Colonic mucosa (tissue), 4 donors: ENCODE measurements around the gene GATC. TPM values are rescaled to one million over a fixed set of nuclear protein-coding genes. Genes with fewer than 3 reads are reported as not detected.

Experiments used
- DNase-seq: peaks from one replicate; pipeline ENCODE4 v3.0.0-alpha.2; 2020
- H3K27ac ChIP-seq: fragments of 200-600 bp; one replicate; pipeline ENCODE4 v1.8.0; 2021
- H3K27me3 ChIP-seq: fragments of 200-600 bp; one replicate; pipeline ENCODE4 v1.8.0; 2021
- H3K36me3 ChIP-seq: fragments of 200-600 bp; one replicate; pipeline ENCODE4 v1.8.0; 2021
- H3K4me1 ChIP-seq: fragments of 200-600 bp; one replicate; pipeline ENCODE4 v1.8.0; 2021; ENCODE audit warnings: mild to moderate bottlenecking
- H3K4me3 ChIP-seq: fragments of 200-600 bp; one replicate; pipeline ENCODE4 v1.8.0; 2021
- H3K9ac ChIP-seq, 2 donors: one replicate each; pipeline ENCODE4 v1.7.0; 2013; ENCODE audit warnings: control low read depth in 2 of 2, low read depth in 2 of 2, low read length in 2 of 2
- H3K9me3 ChIP-seq: fragments of 200-600 bp; one replicate; pipeline ENCODE4 v1.8.0; 2021
- intact Hi-C: fragments of 100-400 bp; cut with DNase I; formaldehyde crosslinking; loops from one replicate; pipeline ENCODE4 v1.14.1; 2022
- total RNA-seq, 2 donors: library from RNA; stranded (reverse); fragmentation: NEBNext Ultra II Directional in 1 of 2; extraction: Animal tissue kit (Norgen Biotek cat#: 25700) in 1 of 2; gene quantifications; one replicate each; pipeline ENCODE4 v1.2.1, GENCODE V29; 2021
- TF ChIP-seq, protein P1 (sequence below): fragments of 200-600 bp; IDR thresholded peaks from one replicate; pipeline ENCODE4 v1.8.0; 2022; ENCODE audit warnings: antibody characterized with exemption, mild to moderate bottlenecking
- donor health status: healthy.
- donor health status: DM: no; HTN: no; CAD: no.
- donor health status: DM: no; HTN: no; CAD: no.

GATC gene
- total RNA-seq, 2 donors from 2014 or later, result 34.1 to 43.3 TPM

GRCh38 chr12:120473807-120474615 is 27.8 kb downstream of the GATC start:
- Histone ChIP-seq H3K27me3 (no peaks in the 10 kb centered on the region), H3K9me3 (no peaks in the 10 kb centered on the region), H3K27ac (no peak overlapping the region), H3K9ac (no peak overlapping the region), H3K36me3 (no peaks in the 10 kb centered on the region), H3K4me3 (no peak overlapping the region), H3K4me1 (peaks cover 3% of the 10 kb centered on the region)
- no peak for DNase-seq
- intact Hi-C loops, result no loop called here
- TF ChIP-seq, protein P1, sequence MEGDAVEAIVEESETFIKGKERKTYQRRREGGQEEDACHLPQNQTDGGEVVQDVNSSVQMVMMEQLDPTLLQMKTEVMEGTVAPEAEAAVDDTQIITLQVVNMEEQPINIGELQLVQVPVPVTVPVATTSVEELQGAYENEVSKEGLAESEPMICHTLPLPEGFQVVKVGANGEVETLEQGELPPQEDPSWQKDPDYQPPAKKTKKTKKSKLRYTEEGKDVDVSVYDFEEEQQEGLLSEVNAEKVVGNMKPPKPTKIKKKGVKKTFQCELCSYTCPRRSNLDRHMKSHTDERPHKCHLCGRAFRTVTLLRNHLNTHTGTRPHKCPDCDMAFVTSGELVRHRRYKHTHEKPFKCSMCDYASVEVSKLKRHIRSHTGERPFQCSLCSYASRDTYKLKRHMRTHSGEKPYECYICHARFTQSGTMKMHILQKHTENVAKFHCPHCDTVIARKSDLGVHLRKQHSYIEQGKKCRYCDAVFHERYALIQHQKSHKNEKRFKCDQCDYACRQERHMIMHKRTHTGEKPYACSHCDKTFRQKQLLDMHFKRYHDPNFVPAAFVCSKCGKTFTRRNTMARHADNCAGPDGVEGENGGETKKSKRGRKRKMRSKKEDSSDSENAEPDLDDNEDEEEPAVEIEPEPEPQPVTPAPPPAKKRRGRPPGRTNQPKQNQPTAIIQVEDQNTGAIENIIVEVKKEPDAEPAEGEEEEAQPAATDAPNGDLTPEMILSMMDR, result no peak

DNA sequence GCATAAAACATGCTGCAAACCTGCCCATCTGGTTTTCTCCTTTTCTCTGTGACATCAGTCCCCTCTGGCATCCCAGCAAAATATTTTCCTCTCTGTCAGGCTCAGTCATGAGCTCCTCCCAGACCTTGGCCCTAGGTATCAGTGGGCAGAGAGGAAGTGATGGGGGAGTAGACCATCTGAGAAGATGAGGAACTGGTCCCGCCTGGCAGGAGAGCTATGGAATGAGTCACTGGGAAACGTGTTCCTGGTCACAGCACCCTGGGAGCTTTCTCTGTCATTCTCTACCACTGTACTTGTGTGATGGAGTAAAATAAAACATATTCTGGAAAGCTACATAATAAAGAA is 28.3 kb downstream of the GATC start:
- no peak overlapping the region for H3K9ac ChIP-seq
- no peaks in the 10 kb centered on the region for H3K36me3 ChIP-seq
- H3K27ac ChIP-seq, result no peak overlapping the region
- peak; percentile 38 for DNase-seq
- TF ChIP-seq, protein P1, result no peak
- H3K4me3 ChIP-seq, result no peak overlapping the region
- no peaks in the 10 kb centered on the region for H3K27me3 ChIP-seq
- H3K9me3 ChIP-seq, result no peaks in the 10 kb centered on the region
- H3K4me1 ChIP-seq, result peaks cover 3% of the 10 kb centered on the region
- intact Hi-C loops, result no loop called here

DNA sequence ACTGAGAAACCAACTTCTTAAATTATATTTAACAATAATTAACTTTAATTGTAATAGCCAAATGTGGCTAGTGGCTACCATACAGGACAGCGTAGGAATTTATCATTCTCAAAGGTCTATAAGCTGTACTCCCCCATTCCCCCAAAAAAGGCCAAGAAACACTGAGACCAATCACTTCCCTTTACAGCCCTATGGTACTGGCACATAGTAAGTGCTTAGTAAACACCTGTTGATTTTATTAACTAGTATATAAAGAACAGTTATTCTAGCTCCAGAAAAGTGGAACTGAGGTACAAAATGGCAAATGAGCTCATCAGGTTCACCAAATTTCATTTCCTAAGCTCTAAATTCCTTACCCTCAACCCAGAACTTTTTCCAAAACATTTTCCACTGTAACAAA is 29.4 kb downstream of the GATC start:
- Histone ChIP-seq H3K27ac (no peak overlapping the region), H3K27me3 (no peaks in the 10 kb centered on the region), H3K9me3 (no peaks in the 10 kb centered on the region), H3K4me3 (no peak overlapping the region), H3K36me3 (no peaks in the 10 kb centered on the region), H3K9ac (no peak overlapping the region), H3K4me1 (no peaks in the 10 kb centered on the region)
- no peak for DNase-seq
- intact Hi-C loops, result no loop called here
- TF ChIP-seq, protein P1, result no peak

DNA sequence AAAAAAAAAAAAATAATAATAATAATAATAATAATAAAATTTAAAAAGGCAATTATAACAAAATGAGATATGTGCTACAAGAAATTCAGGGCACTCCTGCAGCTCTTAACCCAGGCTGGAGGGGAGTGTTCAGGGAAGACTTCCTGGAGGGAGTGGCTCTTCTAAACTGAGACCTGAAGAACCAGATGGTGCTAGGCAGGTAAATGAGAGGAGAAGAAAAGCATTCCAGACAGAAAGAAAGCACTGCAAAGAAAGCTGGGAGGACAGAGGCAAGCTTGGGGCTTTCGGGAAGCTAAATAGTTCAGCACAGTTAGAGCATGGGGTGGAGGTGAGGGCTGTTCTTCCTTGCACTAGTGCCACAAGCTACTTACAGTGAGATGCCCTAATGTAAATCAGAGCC is 33.2 kb downstream of the GATC start:
- no peak overlapping the region for H3K4me3 ChIP-seq
- peak; percentile 42 for DNase-seq
- H3K4me1 ChIP-seq, result no peaks in the 10 kb centered on the region
- H3K9ac ChIP-seq, result peak overlapping the region in 1 of 2 donors; percentile 3
- TF ChIP-seq, protein P1, result no peak
- intact Hi-C loops, result no loop called here
- H3K36me3 ChIP-seq, result no peaks in the 10 kb centered on the region
- H3K9me3 ChIP-seq, result no peaks in the 10 kb centered on the region
- H3K27me3 ChIP-seq, result no peaks in the 10 kb centered on the region
- no peak overlapping the region for H3K27ac ChIP-seq

- Histone ChIP-seq H3K9ac (no peak overlapping the region), H3K36me3 (no peaks in the 10 kb centered on the region), H3K4me1 (no peaks in the 10 kb centered on the region), H3K27ac (no peak overlapping the region), H3K27me3 (no peaks in the 10 kb centered on the region), H3K9me3 (no peaks in the 10 kb centered on the region), H3K4me3 (no peak overlapping the region)
- DNase-seq, result no peak
- TF ChIP-seq, protein P1, result no peak
- intact Hi-C loops, result no loop called here
Observed at GRCh38 chr12:120480211-120480610, 34.0 kb downstream of the GATC start.
